PC-3 (cell line): Measurements from ENCODE around the gene CD28. TPM values are rescaled to one million over a fixed set of nuclear protein-coding genes. Genes with fewer than 3 reads are reported as not detected.

Source experiments
- ATAC-seq: fragments of 200-7000 bp; cut with Tn5 transposase; 2 replicates; pipeline ENCODE4 v1.9.1; 2020; ENCODE audit warnings: mild to moderate bottlenecking, moderate library complexity
- BruUV-seq: library from RNA; stranded (reverse); fragments of 400-500 nt; replicated peaks from 2 replicates; lab custom pipeline; 2021; lab: Mats Ljungman, UMichigan
- CTCF ChIA-PET: fragments of 300-600 bp; sonication (Branson Sonifier 250); formaldehyde crosslinking; loops from one replicate; lab custom pipeline; 2022; ENCODE audit warnings: antibody characterized with exemption; lab: Charles Lee
- POLR2A ChIA-PET: fragments of 300-600 bp; sonication (Branson Sonifier 250); formaldehyde crosslinking; loops from one replicate; lab custom pipeline; 2022; ENCODE audit warnings: antibody characterized with exemption; ENCODE audit not compliant: unreplicated experiment; lab: Charles Lee
- DNase-seq: peaks from one replicate; pipeline ENCODE4 v3.0.0-alpha.2; 2015
- H2AFZ ChIP-seq: fragments of 300-600 bp; sonication (generic); 2 replicates; pipeline ENCODE4 v1.6.0; 2016; ENCODE audit warnings: antibody characterized with exemption, low read length
- H3F3A ChIP-seq: fragments of 300-600 bp; sonication (generic); one replicate; pipeline ENCODE4 v1.6.0; 2017; ENCODE audit warnings: antibody characterized with exemption, low read length, control low read depth, mild to moderate bottlenecking; ENCODE audit not compliant: unreplicated experiment
- H3K27ac ChIP-seq: fragments of 300-600 bp; sonication (generic); 2 replicates; pipeline ENCODE4 v1.5.1; 2016; ENCODE audit warnings: mild to moderate bottlenecking, low read length
- H3K27me3 ChIP-seq: fragments of 300-600 bp; sonication (generic); 2 replicates; pipeline ENCODE4 v1.6.1; 2016; ENCODE audit warnings: low read length, mixed read lengths
- H3K36me3 ChIP-seq: fragments of 300-600 bp; sonication (generic); 2 replicates; pipeline ENCODE4 v1.6.1; 2016; ENCODE audit warnings: low read depth, mixed run types, low read length, mixed read lengths
- H3K4me1 ChIP-seq: fragments of 300-600 bp; sonication (generic); 2 replicates; pipeline ENCODE4 v1.5.1; 2016; ENCODE audit warnings: low read length; ENCODE audit not compliant: insufficient read depth
- H3K4me2 ChIP-seq: fragments of 300-600 bp; sonication (generic); 2 replicates; pipeline ENCODE4 v1.6.0; 2016; ENCODE audit warnings: low read length
- H3K4me3 ChIP-seq: fragments of 300-600 bp; sonication (generic); 2 replicates; pipeline ENCODE4 v1.5.1; 2016; ENCODE audit warnings: mild to moderate bottlenecking, low read length, mixed read lengths
- H3K79me2 ChIP-seq: fragments of 300-600 bp; sonication (generic); 2 replicates; pipeline ENCODE4 v1.6.1; 2017; ENCODE audit warnings: low read length, mixed read lengths
- H3K9ac ChIP-seq: fragments of 300-600 bp; sonication (generic); 2 replicates; pipeline ENCODE4 v1.6.0; 2016; ENCODE audit warnings: mild to moderate bottlenecking, low read length
- H3K9me2 ChIP-seq: fragments of 300-600 bp; sonication (generic); replicated peaks from 2 replicates; pipeline ENCODE4 v1.6.1; 2016; ENCODE audit warnings: mixed run types, low read length, mixed read lengths
- H3K9me3 ChIP-seq: fragments of 300-600 bp; sonication (generic); 2 replicates; pipeline ENCODE4 v1.6.1; 2016; ENCODE audit warnings: low read length, mixed read lengths
- H4K20me1 ChIP-seq: fragments of 300-600 bp; sonication (generic); 2 replicates; pipeline ENCODE4 v1.6.1; 2016; ENCODE audit warnings: low read length, mixed read lengths
- CTCF ChIP-seq: fragments of 300-600 bp; sonication (generic); conservative IDR thresholded peaks from 2 replicates; pipeline ENCODE4 v1.5.1; 2017; ENCODE audit warnings: antibody characterized with exemption, low read depth, mild to moderate bottlenecking, low read length
- EZH2 ChIP-seq: fragments of 300-600 bp; sonication (generic); IDR thresholded peaks from one replicate; pipeline ENCODE4 v1.6.1; 2017; ENCODE audit warnings: antibody characterized with exemption, mild to moderate bottlenecking, low read length; ENCODE audit not compliant: unreplicated experiment
- EZH2phosphoT487 ChIP-seq: fragments of 300-600 bp; sonication (generic); IDR thresholded peaks from 2 replicates; pipeline ENCODE4 v1.6.1; 2018; ENCODE audit warnings: mild to moderate bottlenecking, antibody characterized with exemption, low read length, borderline replicate concordance
- intact Hi-C: fragments of 100-400 bp; cut with micrococcal nuclease; formaldehyde crosslinking; loops from 2 replicates; pipeline ENCODE4 v1.9.0; 2023
- total RNA-seq: library from RNA; depleted of rRNA; stranded (reverse); fragments of >200 nt; gene quantifications from 2 replicates; pipeline ENCODE4 v1.2.3, GENCODE V29; 2014

The CD28 gene
- total RNA-seq, 1 experiment from 2014 or later = not detected

DNA sequence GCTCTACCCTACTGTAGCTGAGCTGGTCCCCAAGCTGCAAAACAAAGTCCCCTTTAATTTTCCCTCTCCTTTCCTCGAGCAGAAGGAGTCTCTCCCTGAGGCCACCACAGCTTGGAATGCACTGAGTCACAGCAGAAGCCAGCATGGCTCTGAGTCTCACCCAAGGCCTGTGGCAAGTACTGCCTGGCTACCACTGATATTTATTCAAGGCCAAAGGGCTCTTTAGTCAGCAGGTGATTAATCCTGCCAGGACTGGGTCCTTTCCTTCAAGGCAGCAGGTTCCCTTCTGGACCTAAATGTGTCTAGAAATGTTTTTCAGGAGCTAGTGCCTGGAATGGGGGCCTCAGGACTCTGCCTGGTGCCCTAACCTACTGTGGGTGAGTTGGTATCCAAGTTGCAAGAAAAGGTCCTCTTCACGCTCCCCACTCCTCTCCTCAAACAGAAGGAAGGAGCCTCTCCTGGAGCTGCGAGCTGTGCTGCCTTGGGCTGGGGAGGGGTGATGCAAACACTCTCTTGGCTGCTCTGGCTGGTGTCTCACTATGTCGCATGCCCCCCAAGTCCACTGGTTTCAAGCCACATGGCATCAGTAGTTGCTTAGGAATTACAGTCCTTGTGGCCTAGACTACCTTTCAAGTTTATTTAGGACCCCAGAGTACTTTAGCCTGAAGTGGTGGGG is 53.4 kb downstream of the CD28 start:
- H3K4me1 ChIP-seq = peaks cover 26% of the 10 kb centered on the region
- intact Hi-C loops = loop anchor here (5.0 to 10.0 kb wide), 2 partner anchors 145 to 223 kb away; partner anchors contain the start of gene RAPH1
- CTCF ChIA-PET = no interaction called here

GRCh38 chr2:203761121-203761520 is 54.7 kb downstream of the CD28 start:
- Histone ChIP-seq H4K20me1 (no peaks in the 10 kb centered on the region), H3K4me3 (no peak overlapping the region), H3K27ac (no peak overlapping the region), H2AFZ (no peak overlapping the region), H3K9me3 (peaks cover 5% of the 10 kb centered on the region; the same call in 1 of the 2 replicates), H3K27me3 (no peaks in the 10 kb centered on the region), H3K9me2 (no peaks in the 10 kb centered on the region), H3K36me3 (no peaks in the 10 kb centered on the region), H3K9ac (no peak overlapping the region), H3K4me2 (no peak overlapping the region), H3F3A (no peaks in the 10 kb centered on the region), H3K4me1 (peaks cover 26% of the 10 kb centered on the region), H3K79me2 (no peaks in the 10 kb centered on the region)
- CTCF ChIA-PET = no interaction called here
- DNase-seq (no peak), ATAC-seq (no peak)
- BruUV-seq = no TSS peak
- intact Hi-C loops = loop anchor here (5.0 kb wide), 1 partner anchor 224 kb away; the partner anchor contains the start of gene RAPH1
- TF ChIP-seq EZH2phosphoT487 (no peak), EZH2 (no peak), CTCF (no peak)
- POLR2A ChIA-PET = no interaction called here

More for the DNA sequence above, 53.4 kb downstream of the CD28 start:
- Histone ChIP-seq H3F3A (no peaks in the 10 kb centered on the region), H3K4me3 (peak overlapping the region; percentile 22; the same call in 1 of the 2 replicates), H4K20me1 (no peaks in the 10 kb centered on the region), H3K4me2 (peak overlapping the region; percentile 75), H3K79me2 (no peaks in the 10 kb centered on the region), H2AFZ (peak overlapping the region; percentile 41), H3K27ac (peak overlapping the region; percentile 96), H3K9me3 (peaks cover 14% of the 10 kb centered on the region; the same call in 1 of the 2 replicates), H3K27me3 (no peaks in the 10 kb centered on the region), H3K36me3 (no peaks in the 10 kb centered on the region), H3K9me2 (no peaks in the 10 kb centered on the region), H3K9ac (peak overlapping the region; percentile 63)
- BruUV-seq = no TSS peak
- ATAC-seq (peak; percentile 98), DNase-seq (peak; percentile 97)
- POLR2A ChIA-PET = no interaction called here
- TF ChIP-seq CTCF = no peak
- TF ChIP-seq EZH2phosphoT487 = 0 out of 2 replicates have a peak, but pooled peaks have one; percentile 46
- TF ChIP-seq EZH2 = no peak
